GM19395 (cell line): ENCODE measurements around the gene EXOSC2.

Experiments
- ATAC-seq: cut with Tn5 transposase; IDR thresholded peaks from one replicate; pipeline ENCODE4 v1.9.1; 2021; ENCODE audit warnings: mild to moderate bottlenecking, moderate library complexity; ENCODE audit not compliant: unreplicated experiment

EXOSC2 gene

GRCh38 chr9:130693426-130694191 lies at the start of gene EXOSC2:
TSS of gene EXOSC2 (plus strand) at chr9:130693780. CDS start at chr9:130693792, 12 bp downstream.
- peak; percentile 93 for ATAC-seq

GRCh38 chr9:130651221-130651620 lies 42.4 kb upstream of the EXOSC2 start:
- ATAC-seq: no peak

- no peak for ATAC-seq
Measured at GRCh38 chr9:130651752-130652151, 41.8 kb upstream of the EXOSC2 start.

- no peak for ATAC-seq
Measured at GRCh38 chr9:130654879-130655278, 38.7 kb upstream of the EXOSC2 start.

GRCh38 chr9:130658893-130659698 lies 34.5 kb upstream of the EXOSC2 start:
- no peak for ATAC-seq

- ATAC-seq: no peak
Measured at GRCh38 chr9:130659699-130660248, 33.8 kb upstream of the EXOSC2 start.

GRCh38 chr9:130660326-130660682 lies 33.3 kb upstream of the EXOSC2 start:
- no peak for ATAC-seq

GRCh38 chr9:130660683-130661450 lies 32.7 kb upstream of the EXOSC2 start:
- ATAC-seq: no peak

- ATAC-seq: no peak
Measured at GRCh38 chr9:130661451-130662098, 32.0 kb upstream of the EXOSC2 start.

- no peak for ATAC-seq
Measured at GRCh38 chr9:130662099-130662969, 31.2 kb upstream of the EXOSC2 start.

GRCh38 chr9:130662970-130663257 lies 30.7 kb upstream of the EXOSC2 start:
- no peak for ATAC-seq

GRCh38 chr9:130663258-130663976 lies 30.2 kb upstream of the EXOSC2 start:
- ATAC-seq: no peak

GRCh38 chr9:130663977-130664250 lies 29.7 kb upstream of the EXOSC2 start:
- ATAC-seq: no peak

GRCh38 chr9:130664251-130665028 lies 29.1 kb upstream of the EXOSC2 start, which contains the start of gene PRDM12:
TSS of gene PRDM12 (plus strand) at chr9:130664594. CDS start at chr9:130664654, 60 bp downstream.
- no peak for ATAC-seq

GRCh38 chr9:130665029-130665430 lies 28.6 kb upstream of the EXOSC2 start:
- no peak for ATAC-seq

GRCh38 chr9:130665431-130666392 lies 27.9 kb upstream of the EXOSC2 start:
- no peak for ATAC-seq

GRCh38 chr9:130666393-130667119 lies 27.0 kb upstream of the EXOSC2 start:
- no peak for ATAC-seq
